Panc1 (cell line): ENCODE results near the gene CRYM. TPM values are rescaled to one million over a fixed set of nuclear protein-coding genes. Genes with fewer than 3 reads are reported as not detected.

Experiments
- ATAC-seq: fragments of 200-7000 bp; cut with Tn5 transposase; 2 replicates; pipeline ENCODE4 v1.9.1; 2020; ENCODE audit warnings: mild to moderate bottlenecking, moderate library complexity
- BruUV-seq: library from RNA; stranded (reverse); fragments of 400-500 nt; replicated peaks from 2 replicates; lab custom pipeline; 2021; lab: Mats Ljungman, UMichigan
- CTCF ChIA-PET: fragments of 300-600 bp; sonication (Branson Sonifier 250); formaldehyde crosslinking; loops from one replicate; lab custom pipeline; 2022; ENCODE audit warnings: antibody characterized with exemption; lab: Charles Lee
- POLR2A ChIA-PET: fragments of 300-600 bp; sonication (Branson Sonifier 250); formaldehyde crosslinking; loops from one replicate; lab custom pipeline; 2022; ENCODE audit warnings: antibody characterized with exemption; lab: Charles Lee
- DNase-seq: peaks from one replicate; pipeline ENCODE4 v3.0.0-alpha.2; 2010; ENCODE audit warnings: low read depth, low spot score
- H3K27ac ChIP-seq: 2 replicates; pipeline ENCODE4 v1.5.1; 2011; ENCODE audit warnings: mild to moderate bottlenecking, low read length, inconsistent platforms
- H3K27me3 ChIP-seq: fragments of 200-500 bp; sonication (Bioruptor generic); 2 replicates; pipeline ENCODE4 v1.6.0; 2014; ENCODE audit warnings: low read length, inconsistent platforms; ENCODE audit not compliant: control insufficient read depth, insufficient read depth
- H3K36me3 ChIP-seq: fragments of 200-500 bp; sonication (Bioruptor generic); 2 replicates; pipeline ENCODE4 v1.5.1; 2014; ENCODE audit warnings: inconsistent platforms, mild to moderate bottlenecking, low read length, moderate library complexity; ENCODE audit not compliant: control insufficient read depth, insufficient read depth
- H3K4me1 ChIP-seq: 2 replicates; pipeline ENCODE4 v1.5.1; 2011; ENCODE audit warnings: inconsistent platforms, mild to moderate bottlenecking, low read length, moderate library complexity; ENCODE audit not compliant: control insufficient read depth, insufficient read depth
- H3K4me3 ChIP-seq, 2 experiments: 2 replicates each; pipeline ENCODE4 v1.5.1; 2011 to 2012; ENCODE audit warnings: low read depth in 2 of 2, low read length in 2 of 2, mild to moderate bottlenecking in 2 of 2, inconsistent platforms in 1 of 2, moderate library complexity in 1 of 2
- H3K9me3 ChIP-seq: fragments of 200-500 bp; sonication (Bioruptor generic); 2 replicates; pipeline ENCODE4 v1.5.1; 2014; ENCODE audit warnings: low read depth, mild to moderate bottlenecking, inconsistent platforms, low read length, moderate library complexity; ENCODE audit not compliant: control insufficient read depth, insufficient read depth
- CTCF ChIP-seq: fragments of 450-650 bp; IDR thresholded peaks from 2 replicates; pipeline ENCODE4 v1.5.1; 2017; ENCODE audit warnings: mild to moderate bottlenecking
- POLR2AphosphoS5 ChIP-seq: IDR thresholded peaks from 2 replicates; pipeline ENCODE4 v1.6.1; 2012; ENCODE audit warnings: mild to moderate bottlenecking, low read depth, low read length, moderate library complexity
- SIN3A ChIP-seq: IDR thresholded peaks from 2 replicates; pipeline ENCODE4 v1.6.1; 2012; ENCODE audit warnings: low read depth, mild to moderate bottlenecking, low read length, moderate library complexity, borderline replicate concordance; ENCODE audit not compliant: insufficient read depth
- TCF7L2 ChIP-seq: IDR thresholded peaks from 2 replicates; pipeline ENCODE4 v1.6.1; 2011; ENCODE audit warnings: mild to moderate bottlenecking, low read depth, low read length, inconsistent platforms
- in situ Hi-C: cut with HindIII; loops from 2 replicates; pipeline ENCODE4 v1.10.0; 2016; ENCODE audit warnings: low sequenced_read_pairs, low pct_unique_long_range_greater_than_20kb
- intact Hi-C: fragments of 100-400 bp; cut with micrococcal nuclease; formaldehyde crosslinking; loops from one replicate; pipeline ENCODE4 v1.10.0; 2022; ENCODE audit not compliant: unreplicated experiment
- total RNA-seq: library from RNA; stranded (reverse); gene quantifications from one replicate; pipeline ENCODE4 v1.2.1, GENCODE V29; 2021; ENCODE audit not compliant: unreplicated experiment
- TF ChIP-seq, protein P1 (sequence below), 2 experiments: IDR thresholded peaks; 2 replicates each; pipeline ENCODE4 v1.6.1; 2011 to 2012; ENCODE audit warnings: low read depth in 2 of 2, control low read depth in 1 of 2, low read length in 1 of 2, mild to moderate bottlenecking in 1 of 2, moderate library complexity in 1 of 2; ENCODE audit not compliant: insufficient read depth in 1 of 2

CRYM gene
- total RNA-seq, 1 experiment from 2014 or later: 0.41 TPM

GRCh38 chr16:21224800-21225199, 53.3 kb downstream of the CRYM start:
- no peak for DNase-seq
- no peaks in the 10 kb centered on the region for H3K36me3 ChIP-seq
- POLR2A ChIA-PET: no interaction called here
- intact Hi-C loops (no loop called here), in situ Hi-C loops (no loop called here)
- no TSS peak for BruUV-seq
- no peaks in the 10 kb centered on the region for H3K4me1 ChIP-seq
- no peak for ATAC-seq
- TF ChIP-seq POLR2AphosphoS5: no peak
- TF ChIP-seq, protein P1, sequence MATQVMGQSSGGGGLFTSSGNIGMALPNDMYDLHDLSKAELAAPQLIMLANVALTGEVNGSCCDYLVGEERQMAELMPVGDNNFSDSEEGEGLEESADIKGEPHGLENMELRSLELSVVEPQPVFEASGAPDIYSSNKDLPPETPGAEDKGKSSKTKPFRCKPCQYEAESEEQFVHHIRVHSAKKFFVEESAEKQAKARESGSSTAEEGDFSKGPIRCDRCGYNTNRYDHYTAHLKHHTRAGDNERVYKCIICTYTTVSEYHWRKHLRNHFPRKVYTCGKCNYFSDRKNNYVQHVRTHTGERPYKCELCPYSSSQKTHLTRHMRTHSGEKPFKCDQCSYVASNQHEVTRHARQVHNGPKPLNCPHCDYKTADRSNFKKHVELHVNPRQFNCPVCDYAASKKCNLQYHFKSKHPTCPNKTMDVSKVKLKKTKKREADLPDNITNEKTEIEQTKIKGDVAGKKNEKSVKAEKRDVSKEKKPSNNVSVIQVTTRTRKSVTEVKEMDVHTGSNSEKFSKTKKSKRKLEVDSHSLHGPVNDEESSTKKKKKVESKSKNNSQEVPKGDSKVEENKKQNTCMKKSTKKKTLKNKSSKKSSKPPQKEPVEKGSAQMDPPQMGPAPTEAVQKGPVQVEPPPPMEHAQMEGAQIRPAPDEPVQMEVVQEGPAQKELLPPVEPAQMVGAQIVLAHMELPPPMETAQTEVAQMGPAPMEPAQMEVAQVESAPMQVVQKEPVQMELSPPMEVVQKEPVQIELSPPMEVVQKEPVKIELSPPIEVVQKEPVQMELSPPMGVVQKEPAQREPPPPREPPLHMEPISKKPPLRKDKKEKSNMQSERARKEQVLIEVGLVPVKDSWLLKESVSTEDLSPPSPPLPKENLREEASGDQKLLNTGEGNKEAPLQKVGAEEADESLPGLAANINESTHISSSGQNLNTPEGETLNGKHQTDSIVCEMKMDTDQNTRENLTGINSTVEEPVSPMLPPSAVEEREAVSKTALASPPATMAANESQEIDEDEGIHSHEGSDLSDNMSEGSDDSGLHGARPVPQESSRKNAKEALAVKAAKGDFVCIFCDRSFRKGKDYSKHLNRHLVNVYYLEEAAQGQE (IDR thresholded peaks at IDR 0.05; ENCODE audit: insufficient read depth in 1 of 2, low read depth in 2 of 2, low read length in 1 of 2): no peak
- CTCF ChIA-PET: no interaction called here
- H3K27me3 ChIP-seq: peaks cover 24% of the 10 kb centered on the region
- H3K27ac ChIP-seq: no peak overlapping the region
- no peak overlapping the region for H3K4me3 ChIP-seq
- no peaks in the 10 kb centered on the region for H3K9me3 ChIP-seq

DNA sequence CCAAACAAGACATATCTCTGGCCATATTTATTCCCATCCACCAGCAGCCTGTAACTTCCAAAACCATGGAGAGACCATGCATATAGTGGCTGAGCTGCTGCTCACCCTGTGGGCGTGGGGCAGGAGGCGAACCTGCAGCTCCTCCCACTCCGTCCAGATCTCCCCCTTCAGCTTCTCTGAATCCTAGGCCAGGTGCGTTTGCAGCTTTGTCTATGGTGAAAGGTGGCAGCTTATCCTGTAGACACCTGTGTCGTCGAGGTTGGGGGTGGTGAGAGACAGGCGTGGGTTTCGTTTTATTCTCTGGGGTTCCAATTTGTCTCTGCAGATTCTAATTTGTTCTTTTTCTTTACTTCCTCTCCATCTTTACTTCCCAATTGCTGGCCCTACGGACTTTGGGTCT, 54.3 kb downstream of the CRYM start:
- POLR2A ChIA-PET: no interaction called here
- no peak for TF ChIP-seq POLR2AphosphoS5
- no peak for TF ChIP-seq TCF7L2
- TF ChIP-seq CTCF: no peak
- TF ChIP-seq SIN3A: no peak
- TF ChIP-seq, protein P1 (IDR thresholded peaks at IDR 0.05; ENCODE audit: insufficient read depth in 1 of 2, low read depth in 2 of 2, low read length in 1 of 2): no peak
- in situ Hi-C loops (no loop called here), intact Hi-C loops (no loop called here)
- ATAC-seq (no peak), DNase-seq (no peak)
- H3K27me3 ChIP-seq: peaks cover 24% of the 10 kb centered on the region
- H3K4me1 ChIP-seq: no peaks in the 10 kb centered on the region
- no peaks in the 10 kb centered on the region for H3K9me3 ChIP-seq
- H3K4me3 ChIP-seq: no peak overlapping the region
- no TSS peak for BruUV-seq
- H3K36me3 ChIP-seq: no peaks in the 10 kb centered on the region
- H3K27ac ChIP-seq: no peak overlapping the region
- CTCF ChIA-PET: no interaction called here
